CMK (cell line): ENCODE data around the gene CACNA2D3.

Experiments used
- DNase-seq: peaks from one replicate; pipeline ENCODE4 v3.0.0-alpha.2; 2010; ENCODE audit warnings: low read depth

CACNA2D3 gene

GRCh38 chr3:55009372-55009771, 887.0 kb downstream of the CACNA2D3 start:
- no peak for DNase-seq

DNA sequence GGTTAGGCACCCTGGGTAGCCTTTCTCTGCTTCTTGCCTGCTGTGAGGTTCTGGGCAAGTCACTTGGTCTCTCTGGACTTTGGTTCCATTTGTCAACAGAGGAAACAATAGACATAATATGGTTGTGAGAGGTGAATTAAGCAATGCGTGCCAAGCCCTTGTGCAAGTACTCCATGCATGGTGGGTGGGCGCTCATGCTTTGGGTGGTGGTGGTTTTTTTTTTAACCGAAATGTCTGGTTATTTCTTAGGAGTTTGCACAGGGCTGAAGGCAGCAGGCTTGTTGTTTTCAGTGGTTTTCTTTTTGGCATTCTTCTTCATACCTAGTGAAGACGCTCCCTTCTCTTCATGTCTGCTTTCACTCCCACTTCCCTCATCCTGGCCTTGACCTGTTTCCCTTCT, 889.7 kb downstream of the CACNA2D3 start:
- DNase-seq = no peak

GRCh38 chr3:55013145-55013925, 891.0 kb downstream of the CACNA2D3 start:
- no peak for DNase-seq

DNA sequence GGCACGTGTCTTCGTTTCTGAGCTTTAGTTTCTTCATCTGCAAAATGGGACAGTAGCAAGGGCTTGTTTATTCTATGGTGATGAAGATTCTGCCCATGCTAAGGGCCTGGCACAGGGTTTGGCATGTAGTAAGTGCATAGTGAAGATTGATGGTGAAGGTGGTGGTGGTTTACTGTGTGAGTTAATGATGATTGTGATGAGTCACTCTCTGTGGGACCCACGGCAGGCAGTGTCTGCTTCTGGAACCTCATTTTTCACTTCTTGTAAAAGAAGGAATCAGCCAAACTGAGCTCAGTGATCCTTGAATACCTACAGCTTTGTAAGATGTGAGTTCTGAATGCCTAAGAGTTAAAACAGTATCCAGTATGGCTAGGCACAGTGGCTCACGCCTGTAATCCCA, 891.7 kb downstream of the CACNA2D3 start:
- no peak for DNase-seq

DNA sequence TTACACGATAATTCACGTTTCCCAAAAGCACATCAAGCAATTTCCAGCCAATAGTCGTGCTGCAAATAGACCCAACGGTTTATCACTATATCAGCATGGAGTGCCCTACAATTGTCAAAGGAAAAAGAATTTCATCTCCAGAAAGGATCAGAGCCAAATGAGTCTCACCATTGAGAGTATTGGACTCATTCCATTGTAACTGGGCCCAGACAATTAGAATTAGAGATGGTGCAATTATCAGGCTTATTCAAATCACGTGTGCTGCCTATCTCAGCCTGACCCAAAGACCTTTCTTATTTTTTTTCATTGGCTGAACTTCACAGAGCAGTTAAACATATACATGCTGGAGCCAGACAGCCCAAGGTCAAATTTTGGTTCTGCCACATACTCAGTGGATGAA, 892.6 kb downstream of the CACNA2D3 start:
- no peak for DNase-seq

GRCh38 chr3:55017876-55018275, 895.5 kb downstream of the CACNA2D3 start:
- no peak for DNase-seq

DNA sequence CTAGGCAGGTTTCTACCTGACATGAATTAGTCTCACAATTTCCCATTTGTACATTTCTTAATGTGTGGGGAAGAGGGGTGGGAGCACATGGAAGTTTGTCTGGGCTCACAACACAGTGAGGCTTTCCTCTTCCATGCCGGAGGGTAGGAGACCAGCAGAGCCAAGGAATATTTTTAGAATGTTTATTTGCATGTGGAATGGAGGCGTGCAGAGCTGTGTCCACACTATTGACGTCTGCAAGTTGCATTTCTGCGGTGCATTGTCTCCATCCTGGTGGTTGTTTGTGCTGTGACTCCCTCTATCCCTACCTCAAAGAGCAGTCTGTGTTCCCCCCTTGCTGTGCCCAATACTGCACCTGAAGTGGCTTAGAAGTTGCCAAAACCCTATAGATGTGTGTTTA, 908.6 kb downstream of the CACNA2D3 start:
- no peak for DNase-seq

DNA sequence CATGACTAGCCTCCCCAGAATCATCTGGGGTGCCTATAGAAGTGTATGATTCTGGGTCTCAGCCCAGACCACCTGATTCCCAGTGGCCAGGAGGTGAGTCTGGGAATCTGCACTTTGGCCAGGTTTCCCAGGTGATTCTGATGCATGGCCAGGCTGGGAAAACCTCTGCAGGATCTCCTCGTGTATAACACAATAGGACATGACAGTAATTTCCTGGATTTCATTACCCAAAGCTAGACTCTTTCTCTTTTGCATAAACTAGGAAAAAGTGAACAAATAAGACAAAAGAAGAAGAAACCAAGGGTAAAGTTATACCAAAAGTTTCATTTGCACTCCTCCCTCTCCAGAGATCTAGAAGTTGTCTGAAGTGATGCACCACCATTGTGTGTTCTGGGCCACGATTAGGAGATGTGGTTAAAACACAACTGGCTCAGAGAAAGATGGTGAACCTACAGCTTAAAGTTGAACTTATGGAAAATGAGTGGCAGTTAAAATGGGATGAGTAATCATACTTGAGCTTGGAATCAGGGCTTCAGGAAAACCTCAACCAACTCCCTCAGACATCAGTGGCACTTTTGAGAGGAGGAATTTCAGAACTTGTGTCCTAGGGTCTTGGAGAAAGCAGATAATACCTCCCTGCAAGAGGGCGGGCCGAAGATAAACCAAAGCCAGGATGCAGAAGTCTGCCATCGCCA, 914.7 kb downstream of the CACNA2D3 start:
- no peak for DNase-seq

DNA sequence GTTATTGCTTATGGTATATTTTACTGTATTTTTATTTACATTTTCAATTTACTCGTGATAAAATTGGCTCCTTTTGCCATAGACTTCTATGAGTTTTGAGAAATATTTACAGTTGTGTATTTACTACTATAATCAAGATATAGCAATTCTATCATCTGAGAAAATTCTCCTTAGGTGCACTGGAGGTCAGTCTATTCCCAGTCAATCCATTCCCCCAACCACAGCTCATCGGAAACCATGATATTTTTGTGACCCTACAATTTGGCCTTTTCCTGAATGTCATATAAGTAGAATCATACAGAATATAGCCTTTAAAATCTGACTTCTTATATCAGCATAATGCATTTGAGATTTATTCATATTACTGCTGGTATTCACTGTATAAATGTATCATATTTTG, 920.2 kb downstream of the CACNA2D3 start:
- no peak for DNase-seq

GRCh38 chr3:55044486-55044885, 922.1 kb downstream of the CACNA2D3 start:
- no peak for DNase-seq

DNA sequence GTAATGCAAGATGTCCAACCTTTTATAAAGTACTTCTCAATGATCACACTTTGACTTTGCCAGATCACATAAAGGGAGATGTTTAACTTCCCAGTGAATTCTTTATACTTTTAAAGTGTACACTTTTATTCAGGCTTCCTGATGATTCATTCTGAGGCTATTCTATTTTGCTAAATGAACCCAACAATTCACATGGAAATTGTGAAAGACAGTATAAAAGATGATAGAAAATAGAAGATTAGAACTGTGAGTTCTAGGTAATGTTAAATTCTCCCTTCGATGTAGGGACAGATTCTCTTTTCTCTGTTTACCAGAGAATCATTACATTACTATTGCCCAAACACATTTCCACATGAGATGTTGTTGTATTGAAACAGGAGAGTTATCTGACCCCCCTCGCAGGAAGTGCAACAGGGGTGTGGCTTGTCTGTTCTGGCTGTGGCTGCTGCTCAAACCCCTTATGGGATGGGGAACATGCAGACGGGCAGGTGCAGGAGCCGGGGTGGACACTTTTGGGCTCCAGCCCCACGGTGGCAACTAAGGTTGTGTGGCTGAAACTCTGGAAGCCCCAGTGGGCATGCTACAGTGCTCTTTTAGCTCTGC, 936.8 kb downstream of the CACNA2D3 start:
- no peak for DNase-seq

- DNase-seq = no peak
These were observed 938.8 kb downstream of the CACNA2D3 start for GRCh38 chr3:55060896-55061719.

DNA sequence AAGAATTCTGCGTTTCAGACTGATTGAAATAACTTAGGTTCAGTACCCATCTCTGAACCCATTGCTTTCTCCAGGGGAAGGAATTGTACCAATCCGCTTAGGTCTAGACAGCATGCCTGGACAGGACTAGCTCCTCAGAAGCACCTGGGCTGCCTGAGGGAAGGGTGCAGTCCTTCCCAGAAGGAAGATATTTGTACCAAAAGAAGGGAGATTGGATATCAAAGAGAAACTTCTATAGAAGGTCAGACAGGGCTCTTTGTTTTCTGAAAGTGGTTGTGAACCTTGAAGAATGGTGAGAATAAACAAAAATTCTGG, 939.3 kb downstream of the CACNA2D3 start:
- no peak for DNase-seq

DNA sequence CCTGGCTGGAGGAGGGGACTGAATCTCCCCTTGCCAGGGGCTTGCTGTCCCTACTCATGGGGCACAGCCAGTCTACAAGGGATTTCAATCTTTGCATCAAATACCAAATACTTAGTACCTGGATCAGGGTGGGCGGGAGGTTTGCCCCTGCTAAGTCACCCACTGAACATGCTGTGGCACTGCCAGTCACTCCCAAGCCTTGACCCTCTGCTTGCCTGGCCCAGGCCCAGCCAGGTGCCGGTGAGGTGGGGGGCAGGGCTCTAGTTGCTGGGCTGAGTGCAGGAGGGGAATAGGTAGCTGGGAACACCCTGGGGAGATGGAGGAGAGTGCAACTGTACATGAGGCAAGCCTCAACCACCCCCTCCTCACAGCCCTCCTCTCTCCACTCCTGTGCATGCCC, 941.8 kb downstream of the CACNA2D3 start:
- DNase-seq = no peak

DNA sequence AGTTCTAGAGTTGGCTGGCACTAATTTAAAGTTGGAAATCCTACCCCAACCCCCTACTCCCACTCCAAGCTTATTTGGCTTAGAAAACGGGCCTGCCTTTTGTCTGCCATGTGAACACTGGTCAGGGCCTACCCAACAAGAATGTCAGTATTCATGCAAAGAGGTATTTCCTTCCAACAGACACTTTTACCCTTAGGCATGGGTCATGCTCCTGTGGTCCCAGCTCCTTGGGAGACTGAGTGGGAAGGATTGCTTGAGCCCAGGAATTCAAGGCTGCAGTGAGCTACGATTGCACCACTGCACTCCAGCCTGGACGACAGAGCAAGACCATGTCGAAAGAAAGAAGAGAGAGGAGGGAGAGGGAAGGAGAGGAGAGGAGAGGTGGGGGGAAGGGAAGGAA, 943.0 kb downstream of the CACNA2D3 start:
- no peak for DNase-seq

GRCh38 chr3:55066551-55067047, 944.2 kb downstream of the CACNA2D3 start:
- DNase-seq = no peak

DNA sequence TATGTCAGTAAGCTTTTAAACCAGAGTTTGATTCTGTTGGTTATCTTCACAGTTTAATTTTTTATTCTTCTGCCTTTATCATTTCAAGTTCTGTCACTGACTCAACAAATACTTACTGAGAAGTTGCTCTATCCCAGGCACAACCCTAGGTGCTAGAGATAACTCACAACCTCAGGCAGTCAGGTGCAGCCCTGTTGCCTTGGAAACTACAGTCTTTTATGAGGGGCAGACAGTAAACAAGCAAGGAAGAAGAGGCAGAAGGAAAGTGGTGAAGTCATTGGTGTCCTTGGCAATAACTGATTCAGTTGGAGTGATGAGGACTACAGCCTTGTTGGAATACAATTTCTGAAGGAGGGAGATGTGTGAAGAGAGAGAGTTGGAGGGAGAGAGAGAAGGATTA, 947.6 kb downstream of the CACNA2D3 start:
- DNase-seq = no peak

DNA sequence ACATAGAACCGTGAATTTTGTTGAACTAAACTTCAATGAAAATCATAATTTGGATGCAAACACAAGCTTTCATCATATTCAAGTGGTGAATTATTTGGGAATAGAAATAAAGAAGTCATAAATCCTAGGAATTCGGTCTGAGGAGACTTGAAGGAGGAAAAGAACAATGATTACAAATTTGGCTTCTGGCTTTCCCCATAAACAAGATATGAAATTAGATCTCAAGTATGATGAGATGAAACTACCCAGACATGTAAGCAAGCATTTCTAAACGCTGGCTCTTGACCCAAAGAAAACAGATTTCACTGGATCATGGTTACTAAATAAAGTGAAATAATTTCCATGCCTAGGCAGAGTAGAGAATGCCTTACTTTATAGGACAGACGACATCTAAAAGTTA, 952.4 kb downstream of the CACNA2D3 start:
- no peak for DNase-seq

GRCh38 chr3:55075846-55076245, 953.5 kb downstream of the CACNA2D3 start:
- no peak for DNase-seq

DNA sequence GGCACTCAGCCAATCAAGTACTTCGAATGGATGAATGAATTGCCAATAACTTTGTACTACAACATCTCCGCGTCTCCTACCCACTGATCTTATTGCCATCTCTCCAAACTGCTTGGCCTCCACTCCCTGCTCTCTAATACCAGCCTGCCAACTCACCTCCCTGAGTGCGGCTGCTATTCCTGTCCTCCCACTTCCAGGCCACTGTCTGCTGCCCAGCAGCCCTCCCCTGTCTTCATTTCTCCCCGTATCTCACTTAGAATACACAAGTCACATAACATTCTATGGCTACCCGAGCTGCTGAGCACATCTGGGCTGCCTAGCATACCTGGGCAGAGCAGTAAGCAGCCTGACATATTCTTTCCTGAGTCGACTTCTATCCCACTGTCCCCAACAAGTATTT, 955.4 kb downstream of the CACNA2D3 start:
- DNase-seq = no peak

DNA sequence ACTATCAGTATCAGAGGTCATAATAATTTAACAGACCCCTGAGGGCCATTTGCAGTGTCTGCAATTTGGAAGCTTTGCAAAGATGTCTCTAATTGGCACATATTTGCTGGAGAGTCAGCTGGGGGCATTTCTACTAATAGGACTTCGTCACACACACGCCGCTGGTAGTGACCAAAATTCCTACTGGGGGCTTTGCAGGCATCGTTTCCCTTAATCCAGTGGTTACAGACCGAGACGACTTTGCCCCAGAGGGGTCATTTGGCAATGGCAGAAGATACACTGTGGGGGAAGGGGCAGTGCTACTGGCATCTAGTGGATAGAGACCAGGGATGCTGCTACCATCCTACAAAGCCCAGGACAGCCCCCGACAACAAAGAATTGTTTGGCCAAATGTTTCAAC, 956.5 kb downstream of the CACNA2D3 start:
- DNase-seq = no peak

- no peak for DNase-seq
These were observed 962.9 kb downstream of the CACNA2D3 start for GRCh38 chr3:55085231-55085630.
